EH (cell line): ENCODE measurements around the gene LCN1.

ENCODE experiments used
- DNase-seq: peaks from one replicate; pipeline ENCODE4 v3.0.0-alpha.2; 2015; ENCODE audit warnings: low read depth

Gene LCN1

DNA sequence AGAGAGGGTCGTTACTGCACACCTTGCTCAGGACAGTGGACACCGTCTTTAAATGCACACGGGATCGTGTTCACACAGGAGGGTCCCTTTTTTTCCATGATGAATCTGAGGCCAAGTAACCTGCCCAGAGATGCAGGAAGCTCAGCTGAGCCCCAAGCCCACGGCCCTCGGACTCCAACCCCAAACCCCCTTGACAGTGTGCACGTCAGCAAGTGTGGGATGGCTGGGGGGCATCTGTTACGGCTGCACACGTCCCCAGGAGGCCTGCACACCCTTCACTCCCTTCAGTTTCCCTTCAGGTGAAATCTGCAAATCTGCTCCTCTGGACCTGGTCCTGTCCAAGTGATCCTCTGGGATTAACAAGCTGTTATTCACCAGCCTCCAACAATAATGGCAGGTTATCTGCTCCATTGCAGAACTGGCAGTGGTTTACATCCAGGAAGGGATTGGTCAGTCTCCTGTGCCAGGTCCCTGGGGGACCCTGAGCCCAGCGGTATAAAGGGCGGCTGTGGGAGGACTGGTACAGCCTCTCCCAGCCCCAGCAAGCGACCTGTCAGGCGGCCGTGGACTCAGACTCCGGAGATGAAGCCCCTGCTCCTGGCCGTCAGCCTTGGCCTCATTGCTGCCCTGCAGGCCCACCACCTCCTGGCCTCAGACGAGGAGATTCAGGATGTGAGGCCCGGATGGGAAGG lies at the start of gene LCN1:
Gene LCN1, plus strand, starts transcription at position 525 of the 692 bp plus-strand sequence. Its CDS starts 58 bp downstream, at position 583.
- DNase-seq, result no peak

DNA sequence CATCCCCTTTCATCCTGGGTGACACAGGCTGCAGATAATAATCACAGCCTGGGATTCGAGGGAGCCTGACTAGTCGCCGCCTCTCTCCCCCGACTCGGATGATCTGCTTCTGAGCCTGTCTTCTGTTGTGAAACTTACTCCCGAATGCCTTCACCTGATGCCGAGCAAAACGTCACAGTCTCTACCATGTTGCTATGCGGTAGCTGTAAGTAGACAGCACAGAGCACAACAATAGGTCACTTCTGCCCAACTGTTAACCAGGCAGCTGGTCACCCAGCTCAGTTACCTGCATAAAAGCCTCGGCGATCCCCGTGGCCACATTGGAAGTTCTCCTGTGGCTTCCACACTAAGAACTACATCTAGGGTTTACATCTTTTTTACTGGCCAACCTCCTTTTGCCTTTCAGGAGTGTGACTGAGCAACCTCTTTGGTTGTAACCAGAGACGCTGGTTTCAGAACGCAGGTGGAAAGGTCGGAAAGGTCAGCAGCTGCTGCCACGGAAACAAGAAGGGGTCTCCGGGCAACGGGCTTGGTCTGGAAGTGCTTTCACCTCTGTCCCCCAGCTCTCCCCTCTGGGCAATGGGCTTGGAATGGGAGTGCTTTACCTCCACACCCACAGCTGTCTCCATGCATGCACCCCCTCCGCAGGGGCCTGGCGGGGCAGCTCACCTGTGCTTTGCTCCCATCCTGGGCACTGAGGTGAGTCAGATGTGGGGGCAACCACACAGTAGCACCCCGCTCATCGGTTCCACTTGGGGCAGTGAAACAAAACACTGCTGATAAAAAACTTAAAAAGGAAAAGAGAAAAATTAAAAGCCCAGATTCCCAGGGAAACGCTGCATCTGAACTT lies 49.2 kb upstream of the LCN1 start:
- DNase-seq, result no peak

DNA sequence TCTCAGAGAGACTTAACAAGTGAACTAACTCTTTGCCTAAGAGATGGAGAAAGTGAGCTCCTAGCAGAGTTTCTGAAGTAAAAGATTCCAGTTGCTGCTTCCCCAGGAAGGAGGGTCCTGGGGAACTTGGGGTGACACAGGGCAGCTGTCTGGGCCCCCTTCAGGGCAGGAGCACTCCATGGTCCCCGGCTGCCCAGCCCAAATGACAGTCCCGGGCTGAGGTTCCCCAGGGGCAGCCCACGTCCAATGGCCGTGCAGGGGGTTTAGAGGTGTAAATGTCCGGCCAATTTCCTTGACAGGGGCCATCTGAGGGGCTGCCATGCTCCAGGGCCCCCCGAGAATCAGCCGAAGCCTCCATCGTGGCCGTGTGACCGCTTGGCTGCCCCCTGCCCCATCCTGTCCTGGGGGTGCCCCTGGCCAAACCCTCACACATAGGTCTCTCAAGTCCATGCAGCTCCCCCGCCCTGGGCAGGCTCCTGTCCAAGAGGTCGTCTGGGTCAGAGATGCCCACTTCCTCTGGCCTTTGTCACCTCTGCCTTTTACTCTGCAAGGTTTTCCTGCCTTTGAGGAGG lies 47.2 kb upstream of the LCN1 start:
- DNase-seq, result no peak

DNA sequence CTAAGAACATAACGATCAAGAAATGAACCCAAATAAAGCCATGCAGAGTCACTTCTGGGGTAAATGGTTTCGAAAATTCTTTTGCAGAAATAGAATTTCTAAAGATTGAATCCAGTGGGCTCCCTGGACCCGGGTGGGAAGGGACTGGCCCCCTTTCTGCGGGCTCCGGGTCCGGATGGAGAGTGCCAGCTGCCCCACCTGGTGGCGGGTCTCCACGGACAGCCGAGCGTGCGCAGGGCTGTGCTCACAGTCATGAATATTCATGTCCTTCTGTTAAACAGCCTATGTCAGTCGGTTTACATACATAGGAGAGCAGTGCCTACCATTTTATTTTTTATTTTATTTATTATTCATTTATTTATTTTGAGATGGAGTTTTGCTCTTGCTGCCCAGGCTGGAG lies 46.3 kb upstream of the LCN1 start:
- peak; percentile 20 for DNase-seq

DNA sequence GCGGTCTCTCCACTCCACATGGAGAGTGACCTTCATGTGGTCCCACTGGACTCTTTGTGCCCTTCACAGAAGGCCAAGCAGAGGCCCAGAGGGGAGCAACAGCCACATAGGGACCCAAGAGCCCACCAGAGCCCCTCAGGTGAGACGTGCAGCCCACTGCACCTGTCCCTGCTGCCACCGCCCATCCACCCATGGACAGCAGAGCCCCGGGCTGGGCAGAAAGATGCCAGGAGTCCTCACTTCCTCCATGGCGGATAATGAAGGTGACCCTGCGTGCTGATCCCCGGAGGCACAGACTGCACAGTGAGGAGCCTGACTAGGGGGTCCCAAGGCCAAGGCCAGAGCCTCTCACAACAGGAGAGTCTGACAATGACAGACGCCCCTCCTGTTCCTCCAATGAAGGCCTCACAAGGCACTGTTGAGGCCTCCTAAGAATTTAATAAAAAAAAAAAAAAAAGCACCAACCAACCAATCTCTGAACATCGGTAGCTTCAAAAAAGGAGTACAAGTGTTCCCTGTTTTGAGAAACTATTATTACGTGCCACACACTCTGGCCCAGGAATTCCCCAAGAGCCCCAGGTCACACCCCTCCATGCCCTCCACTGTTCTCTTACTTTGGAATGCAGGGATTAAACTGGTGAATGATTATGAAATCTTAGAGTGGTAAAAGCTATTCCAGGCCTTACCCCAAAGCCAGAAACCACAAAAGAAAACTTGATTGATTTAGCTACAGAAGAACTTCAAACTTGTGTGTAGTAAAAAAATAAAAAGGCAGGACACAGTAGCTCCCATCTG lies 44.5 kb upstream of the LCN1 start:
- peak; percentile 37 for DNase-seq

DNA sequence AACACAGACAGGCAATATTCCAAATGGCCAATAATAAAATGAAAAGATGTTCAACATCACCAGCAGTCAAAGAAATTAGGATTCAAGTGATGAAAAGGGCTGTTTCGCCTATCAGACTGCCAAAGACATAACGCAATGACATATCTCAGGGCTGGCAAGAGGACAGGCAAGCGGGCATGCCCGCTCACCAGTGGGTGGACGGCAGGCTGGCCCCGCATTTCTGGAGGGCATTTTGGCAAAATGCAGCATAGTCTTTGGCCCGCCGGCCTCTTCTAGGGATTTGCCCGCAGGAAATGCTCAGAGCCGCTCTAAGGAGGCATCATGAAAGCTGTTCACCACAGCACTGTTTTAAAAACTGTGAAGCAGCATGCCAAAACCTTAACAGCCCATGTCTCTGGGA lies 43.0 kb upstream of the LCN1 start:
- no peak for DNase-seq

DNA sequence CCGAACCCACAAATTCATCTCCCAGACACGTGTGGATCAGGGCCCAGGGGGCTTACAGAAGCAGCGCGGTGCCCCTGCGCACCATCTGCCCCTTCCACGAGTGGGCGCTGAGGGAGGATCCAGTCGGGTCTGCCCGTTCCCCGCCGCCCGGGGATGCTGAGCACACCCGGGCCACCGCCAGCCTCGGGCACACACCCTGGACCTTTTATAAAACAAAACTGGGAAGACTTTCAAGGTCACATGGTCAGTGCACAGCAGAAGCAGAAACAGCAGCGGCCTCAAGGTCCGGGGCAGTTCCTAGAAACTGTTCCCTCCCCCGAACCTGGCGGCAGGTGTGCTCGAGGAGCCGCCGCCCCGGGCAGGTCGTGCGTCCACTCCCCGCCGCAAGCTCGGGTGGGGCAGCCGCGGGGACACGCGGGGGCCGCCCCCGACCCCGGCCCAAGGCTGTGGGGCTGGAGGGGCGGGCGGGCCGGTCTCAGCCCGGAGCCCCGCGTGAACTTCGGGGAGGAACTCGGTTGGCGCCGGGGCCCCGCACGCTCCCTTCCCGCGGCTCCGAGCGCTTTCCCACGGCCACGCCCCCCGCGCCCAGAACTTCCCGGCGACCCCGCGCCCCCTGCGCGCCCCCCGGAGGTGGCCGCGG lies 42.3 kb upstream of the LCN1 start:
- DNase-seq, result peak; percentile 40

DNA sequence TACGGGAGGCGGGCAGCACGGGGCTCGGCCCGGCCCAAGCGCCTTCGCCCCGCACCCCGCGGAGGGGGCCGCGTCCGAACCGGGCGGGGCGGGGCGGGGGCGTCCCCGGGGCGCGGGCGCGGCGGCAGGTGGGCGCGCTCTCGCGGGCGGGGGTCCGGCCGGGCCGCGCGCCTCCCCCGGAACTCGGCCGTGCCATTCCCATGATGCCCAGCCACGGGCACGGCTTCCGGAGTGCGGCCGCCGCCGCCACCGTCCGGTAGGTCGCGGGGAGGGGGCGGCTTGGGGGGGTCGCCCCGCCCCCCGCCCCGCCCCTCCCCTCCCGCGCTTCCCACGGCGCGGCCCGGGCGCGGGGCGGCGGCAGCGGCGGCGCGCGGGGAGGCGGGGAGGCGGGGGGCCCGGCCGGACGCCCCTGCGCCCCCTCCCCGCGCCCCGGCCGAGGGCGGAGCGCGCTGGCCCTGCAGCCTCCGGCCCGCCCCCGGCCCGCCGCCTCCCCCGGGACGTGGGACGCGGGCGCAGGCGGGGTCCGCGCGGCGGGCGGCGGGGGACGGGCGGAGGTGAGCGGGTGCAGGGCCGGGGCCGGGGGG lies 41.7 kb upstream of the LCN1 start, which contains the start of gene PPP1R26:
Gene PPP1R26, plus strand, starts transcription at position 314 of the 584 bp plus-strand sequence. CDS start 4,729 bp downstream, outside the sequence.
- peak; percentile 25 for DNase-seq

DNA sequence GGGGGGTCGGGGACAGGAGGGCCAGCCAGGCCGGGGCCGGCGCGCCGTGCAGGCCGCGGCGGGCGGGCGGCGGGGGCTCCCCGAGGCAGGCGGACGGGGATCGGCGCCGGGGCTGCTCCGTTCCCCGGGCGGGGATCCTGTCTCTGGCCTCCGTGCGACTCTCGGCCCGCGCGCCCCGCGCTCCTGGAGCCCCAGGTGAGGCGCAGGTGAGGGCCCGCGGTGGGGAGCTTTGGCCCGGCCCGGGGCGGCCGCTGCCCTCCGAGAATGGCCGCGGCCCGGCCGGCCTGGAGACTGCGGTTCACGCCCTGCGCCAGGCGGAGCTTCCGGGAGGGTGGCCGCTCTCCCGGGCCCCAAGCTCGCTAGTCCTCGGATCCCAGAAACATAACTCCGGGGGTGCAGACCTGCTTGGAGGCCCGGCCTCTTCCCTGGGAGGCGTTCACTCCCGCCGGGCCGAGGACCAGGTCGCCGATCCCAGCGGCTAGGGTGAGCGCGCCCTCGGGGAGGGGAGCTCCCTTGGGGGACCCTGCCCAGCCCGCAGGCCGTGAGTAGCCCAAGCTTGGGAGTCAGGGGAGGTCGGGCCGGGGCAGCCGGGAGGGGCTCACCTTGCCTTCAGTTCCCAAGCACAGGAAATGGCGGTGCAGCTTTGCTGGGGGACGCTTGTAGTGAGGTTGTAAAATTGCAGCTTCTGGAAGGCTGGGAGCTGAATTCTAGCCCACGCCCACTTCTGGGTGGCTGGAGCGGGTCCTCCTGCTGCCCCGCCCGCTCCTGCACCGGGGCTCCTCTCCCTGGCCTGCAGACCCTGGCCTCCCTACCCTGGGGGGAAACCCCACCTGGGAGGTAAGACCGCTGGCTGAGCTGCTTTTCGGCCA lies 40.9 kb upstream of the LCN1 start:
- peak; percentile 54 for DNase-seq

DNA sequence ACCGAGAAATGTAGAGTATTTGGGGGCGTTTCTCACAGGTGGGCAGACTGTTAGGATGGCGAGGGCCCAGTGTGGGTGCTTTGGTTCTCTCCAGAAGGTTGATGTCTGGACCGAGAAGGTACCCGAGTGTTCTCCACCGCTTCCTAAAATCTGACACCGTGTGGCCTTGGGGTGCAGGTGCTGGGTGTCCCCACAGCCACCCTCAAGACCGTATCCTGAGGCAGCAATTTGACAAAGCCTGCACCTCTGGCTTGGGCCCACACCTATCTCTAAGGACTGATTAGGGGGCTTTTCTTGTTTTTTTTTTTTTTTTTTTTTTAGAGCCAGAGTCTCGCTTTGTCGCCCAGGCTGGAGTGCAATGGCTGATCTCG lies 40.3 kb upstream of the LCN1 start:
- DNase-seq, result no peak

DNA sequence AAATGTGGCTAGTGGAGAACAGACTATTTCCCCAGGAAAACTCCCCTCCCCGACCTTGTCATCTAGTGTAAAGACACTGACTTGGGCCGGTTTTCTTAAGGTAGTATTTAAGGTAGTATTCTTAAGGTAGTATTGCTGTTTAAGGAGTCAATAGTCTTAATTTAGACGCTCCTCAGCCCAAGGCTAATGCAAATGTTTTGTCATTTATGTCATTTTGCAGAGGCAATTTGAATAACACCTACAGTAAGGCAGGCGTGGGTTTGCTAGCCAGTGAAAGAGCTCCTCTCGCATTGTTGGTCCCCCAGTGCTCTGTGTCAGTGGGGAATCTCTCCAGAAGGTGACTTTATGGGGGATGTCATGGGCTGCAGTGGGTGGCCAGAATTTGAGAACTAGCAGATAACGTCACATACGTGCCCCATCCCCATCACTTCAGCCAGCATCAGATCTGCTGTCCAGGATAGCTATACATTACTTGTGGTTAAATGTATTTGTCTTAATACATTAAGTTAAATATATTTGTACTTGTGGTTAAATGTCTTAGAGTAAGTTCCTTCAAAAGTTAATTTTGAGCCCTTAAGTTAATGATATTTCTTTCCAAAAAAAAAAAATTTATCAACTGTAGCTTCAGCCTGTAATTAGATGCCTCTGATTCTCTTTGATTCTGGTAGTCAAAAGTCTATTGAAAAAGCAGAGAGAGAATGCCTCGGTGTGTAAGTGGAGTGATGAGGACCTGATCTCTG lies 39.1 kb upstream of the LCN1 start:
- no peak for DNase-seq

DNA sequence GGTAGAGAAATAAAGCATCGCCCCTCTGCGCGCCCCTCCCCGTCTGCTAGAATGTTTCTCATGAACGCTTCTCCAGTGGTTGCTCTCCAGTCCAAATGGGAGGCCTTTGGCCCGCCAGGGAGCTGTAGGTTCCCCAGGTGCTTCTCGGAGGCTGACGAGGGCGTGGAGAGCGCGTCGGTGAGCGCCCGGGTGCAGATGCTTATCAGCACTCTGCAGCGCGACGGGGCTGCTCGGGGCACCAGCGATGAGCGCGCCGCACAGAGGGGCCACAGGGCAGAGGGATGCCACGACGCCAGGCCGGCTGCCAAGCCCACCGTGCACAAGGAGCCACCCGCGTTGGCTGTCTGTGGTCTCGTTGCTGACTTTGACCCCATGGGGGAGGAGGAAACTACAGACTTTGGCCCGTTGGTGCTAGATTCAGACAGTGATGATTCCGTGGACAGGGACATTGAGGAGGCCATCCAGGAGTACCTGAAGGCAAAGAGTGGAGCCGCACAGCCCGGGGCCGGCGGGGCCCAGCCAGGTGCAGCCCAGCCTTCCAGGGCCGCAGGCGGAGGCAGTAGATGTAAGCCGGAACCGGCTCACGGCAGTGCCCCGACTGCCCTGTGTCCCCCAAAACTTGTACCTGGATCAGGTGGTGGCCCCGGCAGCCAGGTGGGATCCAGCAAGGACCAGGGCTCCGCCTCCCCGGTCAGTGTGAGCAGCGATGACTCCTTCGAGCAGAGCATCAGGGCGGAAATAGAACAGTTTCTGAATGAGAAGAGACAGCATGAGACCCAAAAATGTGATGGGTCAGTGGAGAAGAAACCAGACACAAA lies 36.6 kb upstream of the LCN1 start:
- DNase-seq, result no peak

DNA sequence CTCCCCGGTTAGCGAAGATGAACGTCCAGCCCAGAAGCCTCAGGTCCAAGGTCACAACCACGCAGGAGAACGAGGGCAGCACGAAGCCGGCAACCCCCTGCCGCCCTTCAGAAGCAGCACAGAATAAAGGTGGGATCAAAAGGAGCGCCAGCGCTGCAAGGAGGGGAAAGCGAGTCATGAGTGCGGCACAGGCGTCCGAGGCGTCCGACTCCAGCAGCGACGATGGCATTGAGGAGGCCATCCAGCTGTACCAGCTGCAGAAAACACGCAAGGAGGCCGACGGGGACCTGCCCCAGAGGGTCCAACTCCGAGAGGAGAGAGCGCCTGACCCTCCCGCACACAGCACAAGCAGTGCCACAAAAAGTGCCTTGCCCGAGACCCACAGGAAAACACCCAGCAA lies 35.9 kb upstream of the LCN1 start:
- DNase-seq, result no peak

DNA sequence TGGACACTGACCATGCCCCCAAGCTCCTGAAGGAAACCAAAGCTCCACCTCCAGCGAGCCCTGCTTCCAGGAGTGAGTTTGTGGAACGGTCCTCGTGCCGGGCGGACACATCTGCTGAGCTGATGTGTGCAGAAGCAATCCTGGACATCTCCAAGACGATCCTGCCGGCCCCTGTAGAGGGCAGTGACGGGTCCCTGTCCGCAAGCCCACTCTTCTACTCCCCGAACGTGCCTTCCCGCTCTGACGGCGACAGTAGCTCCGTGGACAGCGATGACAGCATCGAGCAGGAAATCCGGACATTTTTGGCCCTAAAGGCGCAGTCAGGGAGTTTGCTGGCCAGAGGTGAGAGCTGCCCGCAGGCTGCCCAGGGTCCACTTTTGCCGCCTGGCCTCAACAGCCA lies 35.4 kb upstream of the LCN1 start:
- DNase-seq, result no peak

DNA sequence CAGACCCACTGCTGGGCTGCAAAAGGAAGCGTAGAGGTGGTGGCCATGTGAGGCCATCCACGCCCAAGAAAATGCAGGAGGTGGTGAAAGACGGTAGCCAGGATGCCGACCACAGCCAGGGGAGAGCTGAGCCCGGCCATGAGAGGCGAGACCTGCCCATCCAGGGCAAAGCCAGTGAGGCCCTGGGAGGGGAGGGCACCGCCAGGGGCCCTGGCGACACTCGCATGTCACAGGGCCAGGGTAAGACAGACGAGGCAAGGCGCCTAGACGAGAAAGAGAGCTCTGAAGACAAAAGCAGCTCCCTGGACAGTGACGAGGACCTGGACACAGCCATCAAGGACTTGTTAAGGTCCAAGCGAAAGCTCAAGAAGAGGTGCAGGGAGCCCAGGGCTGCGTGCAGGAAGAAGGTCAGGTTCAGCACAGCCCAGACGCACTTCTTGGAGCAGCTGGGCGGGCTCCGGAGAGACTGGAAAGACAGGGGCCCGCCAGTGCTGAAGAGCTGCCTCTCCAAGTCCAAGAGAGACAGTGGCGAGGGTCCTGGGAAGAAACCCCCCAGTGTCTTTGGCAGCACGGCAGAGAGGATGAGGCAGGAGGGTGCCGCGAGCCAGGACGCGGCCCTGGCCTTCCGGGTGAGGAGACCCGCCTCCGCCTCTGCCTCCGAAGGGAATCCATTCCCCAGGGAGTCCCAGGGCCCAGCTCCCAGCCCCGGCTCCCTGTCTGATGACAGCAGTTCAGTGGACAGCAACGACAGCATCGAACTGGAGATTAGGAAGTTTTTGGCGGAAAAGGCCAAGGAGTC lies 34.8 kb upstream of the LCN1 start:
- no peak for DNase-seq

DNA sequence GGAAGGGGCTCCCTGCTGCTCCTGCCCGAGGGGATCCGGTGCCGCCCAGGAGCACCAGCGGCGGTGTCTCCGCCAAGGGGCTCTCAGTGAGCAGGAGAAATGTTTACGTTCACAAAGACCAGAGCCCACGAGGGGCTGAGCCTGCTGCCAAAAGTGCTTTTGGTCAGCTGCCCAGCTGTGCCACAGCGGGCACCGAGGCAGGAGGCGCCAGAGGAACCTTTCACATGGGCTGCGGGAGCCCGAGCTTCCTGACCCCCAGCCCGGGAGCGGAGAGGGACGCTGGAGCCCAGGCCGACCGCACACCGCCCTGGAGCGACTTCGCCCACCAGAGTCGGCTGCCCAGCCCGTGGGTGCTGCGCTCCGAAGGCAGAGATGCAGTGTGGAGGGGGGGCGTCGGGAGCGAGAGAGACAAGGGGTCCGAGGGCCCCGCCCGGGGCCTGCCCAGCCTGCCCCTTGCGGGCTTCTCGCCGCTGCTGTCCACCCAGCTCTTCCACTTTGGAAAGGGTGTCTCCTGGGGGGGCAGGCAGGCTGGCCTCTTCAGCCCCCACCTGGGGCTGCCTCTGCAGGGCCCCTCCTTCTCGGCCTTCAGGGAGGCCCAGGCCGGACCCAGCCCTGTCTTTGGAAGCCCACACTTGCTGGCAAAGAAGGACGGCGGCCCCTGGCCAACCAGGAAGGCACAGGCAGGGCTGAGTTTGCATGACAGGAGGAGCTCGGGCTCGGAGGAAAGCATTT lies 33.8 kb upstream of the LCN1 start:
- no peak for DNase-seq

DNA sequence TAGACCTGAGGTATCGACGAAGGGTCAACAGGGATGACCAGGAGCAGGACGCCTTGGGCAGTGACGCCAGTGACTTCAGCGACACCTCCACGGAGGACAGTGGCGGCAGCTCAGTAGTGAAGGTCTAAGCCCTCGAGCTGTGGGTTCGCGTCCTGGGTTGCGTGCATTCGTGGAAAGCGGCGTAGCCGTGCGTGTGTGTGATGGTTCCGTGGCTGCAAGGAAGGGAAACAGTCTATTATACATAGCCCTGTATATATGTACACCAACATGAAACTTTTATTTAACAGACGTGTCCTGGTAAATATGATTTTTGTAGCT lies 33.3 kb upstream of the LCN1 start:
- no peak for DNase-seq
